BJ (cell line): ENCODE data around the gene KRTAP9-6. TPM values are rescaled to one million over a fixed set of nuclear protein-coding genes. Genes with fewer than 3 reads are reported as not detected.

Source experiments
- CTCF ChIA-PET: fragments of 350-600 bp; formaldehyde crosslinking; extraction: SDS; loops from one replicate; lab custom pipeline; 2021; ENCODE audit warnings: antibody characterized with exemption, inconsistent platforms; lab: Yijun Ruan, JAX
- POLR2A ChIA-PET: fragments of 300-600 bp; sonication (Branson Sonifier 250); formaldehyde crosslinking; extraction: SDS; loops from one replicate; lab custom pipeline; 2021; ENCODE audit warnings: antibody characterized with exemption; lab: Charles Lee
- DNase-seq: peaks from one replicate; pipeline ENCODE4 v3.0.0-alpha.2; 2011; ENCODE audit warnings: low read depth
- H3K27me3 ChIP-seq: 2 replicates; pipeline ENCODE4 v1.6.0; 2011; ENCODE audit warnings: low read length; ENCODE audit not compliant: control insufficient read depth, insufficient read depth
- H3K36me3 ChIP-seq: 2 replicates; pipeline ENCODE4 v1.5.1; 2011; ENCODE audit warnings: low read length; ENCODE audit not compliant: control insufficient read depth, insufficient read depth
- H3K4me3 ChIP-seq: 2 replicates; pipeline ENCODE4 v1.5.1; 2011; ENCODE audit warnings: low read depth, mild to moderate bottlenecking, control low read depth, low read length
- polyA plus RNA-seq: library from polyadenylated mRNA; depleted of rRNA; stranded (reverse); fragments of >200 nt; gene quantifications from 2 replicates; pipeline ENCODE4 v1.2.3, GENCODE V29; 2011
- TF ChIP-seq, protein P1 (sequence below): IDR thresholded peaks from 2 replicates; pipeline ENCODE4 v1.5.1; 2011; ENCODE audit warnings: low read depth, mild to moderate bottlenecking, control low read depth, inconsistent platforms, low read length, moderate library complexity; ENCODE audit not compliant: insufficient read depth

KRTAP9-6 gene
- polyA plus RNA-seq, 1 experiment, result not detected

DNA sequence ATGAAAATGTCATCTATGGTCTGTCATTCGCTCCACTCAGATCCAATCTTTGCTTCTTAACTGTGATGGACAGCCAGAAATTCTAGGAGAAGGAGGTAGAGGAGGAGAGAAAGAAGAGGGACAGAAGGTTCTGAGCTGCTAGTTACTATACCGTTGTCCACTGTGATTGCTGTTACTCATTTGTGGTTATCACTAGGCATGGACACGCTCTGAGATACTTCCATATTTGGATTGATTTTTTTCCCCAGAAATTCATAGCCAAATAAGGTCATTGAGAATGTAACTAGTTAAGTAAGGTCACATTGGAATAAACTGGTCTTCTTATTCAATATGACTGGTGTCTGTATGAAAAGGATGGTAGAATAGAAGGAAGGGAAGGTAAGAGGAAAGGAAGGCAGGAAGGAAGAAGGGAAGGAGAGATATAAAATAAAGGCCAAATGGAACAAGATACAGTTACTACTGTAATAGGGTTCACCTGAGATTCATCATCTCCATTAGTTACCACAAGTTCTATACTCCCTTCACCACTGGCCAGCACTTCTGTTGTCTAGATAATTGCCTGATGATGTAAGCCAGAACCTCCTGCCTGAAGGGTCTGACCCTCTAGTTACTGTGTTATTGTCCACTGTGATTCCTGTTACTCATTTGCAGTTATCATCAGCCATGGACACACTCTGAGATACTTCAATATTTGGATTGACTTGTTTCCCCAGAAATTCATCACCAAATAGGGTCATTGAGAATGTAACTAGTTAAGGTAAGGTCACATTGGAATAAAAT, 13.2 kb downstream of the KRTAP9-6 start:
- POLR2A ChIA-PET, result no interaction called here
- DNase-seq, result no peak
- TF ChIP-seq, protein P1, sequence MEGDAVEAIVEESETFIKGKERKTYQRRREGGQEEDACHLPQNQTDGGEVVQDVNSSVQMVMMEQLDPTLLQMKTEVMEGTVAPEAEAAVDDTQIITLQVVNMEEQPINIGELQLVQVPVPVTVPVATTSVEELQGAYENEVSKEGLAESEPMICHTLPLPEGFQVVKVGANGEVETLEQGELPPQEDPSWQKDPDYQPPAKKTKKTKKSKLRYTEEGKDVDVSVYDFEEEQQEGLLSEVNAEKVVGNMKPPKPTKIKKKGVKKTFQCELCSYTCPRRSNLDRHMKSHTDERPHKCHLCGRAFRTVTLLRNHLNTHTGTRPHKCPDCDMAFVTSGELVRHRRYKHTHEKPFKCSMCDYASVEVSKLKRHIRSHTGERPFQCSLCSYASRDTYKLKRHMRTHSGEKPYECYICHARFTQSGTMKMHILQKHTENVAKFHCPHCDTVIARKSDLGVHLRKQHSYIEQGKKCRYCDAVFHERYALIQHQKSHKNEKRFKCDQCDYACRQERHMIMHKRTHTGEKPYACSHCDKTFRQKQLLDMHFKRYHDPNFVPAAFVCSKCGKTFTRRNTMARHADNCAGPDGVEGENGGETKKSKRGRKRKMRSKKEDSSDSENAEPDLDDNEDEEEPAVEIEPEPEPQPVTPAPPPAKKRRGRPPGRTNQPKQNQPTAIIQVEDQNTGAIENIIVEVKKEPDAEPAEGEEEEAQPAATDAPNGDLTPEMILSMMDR, result no peak
- no peak overlapping the region for H3K4me3 ChIP-seq
- H3K27me3 ChIP-seq, result no peaks in the 10 kb centered on the region
- no peaks in the 10 kb centered on the region for H3K36me3 ChIP-seq
- CTCF ChIA-PET, result interaction anchor here (1.1 kb wide), 1 partner anchor 15 kb away, joined by 3 read pairs; no protein-coding TSS in a partner anchor

DNA sequence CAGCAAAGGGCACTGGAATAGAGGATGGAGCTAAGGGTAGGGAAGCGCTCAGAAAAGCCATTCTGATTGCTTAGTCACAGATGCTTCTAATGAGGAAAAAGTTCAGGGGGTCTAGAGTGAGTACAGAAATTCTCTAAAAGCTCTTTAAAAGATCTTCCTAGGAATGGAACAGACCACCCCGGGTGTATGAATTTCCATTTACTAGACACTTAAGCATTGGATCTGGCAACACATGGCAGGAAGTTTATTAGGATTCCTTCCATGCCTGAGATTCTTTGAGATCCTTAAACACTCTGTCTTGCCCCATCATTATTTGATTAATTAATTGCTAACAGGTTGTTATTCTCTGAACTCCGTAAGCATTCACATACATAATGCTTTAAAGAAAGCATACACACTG, 18.9 kb downstream of the KRTAP9-6 start:
- POLR2A ChIA-PET, result no interaction called here
- CTCF ChIA-PET, result interaction anchor here (0.6 to 1.7 kb wide), 4 partner anchors 38 to 808 kb away, joined by 4 to 7 read pairs (median 4); no protein-coding TSS in a partner anchor
- DNase-seq, result peak; percentile 87

DNA sequence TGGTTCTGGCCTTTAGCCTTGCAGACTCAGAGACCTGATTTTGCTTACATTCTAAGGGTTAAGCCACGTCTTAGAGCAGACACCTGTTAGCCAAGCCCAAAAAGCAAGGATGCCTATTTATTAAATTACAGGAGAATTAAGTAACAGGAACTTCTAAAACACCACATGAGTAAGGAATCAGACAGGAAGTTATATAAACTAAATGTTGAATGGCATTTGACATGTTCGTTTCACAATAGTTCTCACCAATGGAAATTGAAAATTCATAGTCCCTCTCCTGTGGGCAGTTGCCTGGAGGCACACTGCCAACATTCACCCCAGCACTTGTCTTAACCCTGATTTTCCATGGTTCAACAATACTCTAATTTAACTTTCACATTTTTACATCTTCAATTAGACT, 19.4 kb downstream of the KRTAP9-6 start:
- Histone ChIP-seq H3K36me3 (no peaks in the 10 kb centered on the region), H3K27me3 (no peaks in the 10 kb centered on the region), H3K4me3 (no peak overlapping the region)
- ChIA-PET POLR2A (no interaction called here), CTCF (interaction anchor here (1.0 to 1.7 kb wide), 3 partner anchors 38 to 264 kb away, joined by 4 to 5 read pairs (median 4); no protein-coding TSS in a partner anchor)
- TF ChIP-seq, protein P1, result no peak
- peak; percentile 26 for DNase-seq

More for the DNA sequence above, 18.9 kb downstream of the KRTAP9-6 start:
- TF ChIP-seq, protein P1, result no peak
- H3K27me3 ChIP-seq, result no peaks in the 10 kb centered on the region
- H3K4me3 ChIP-seq, result no peak overlapping the region
- no peaks in the 10 kb centered on the region for H3K36me3 ChIP-seq

DNA sequence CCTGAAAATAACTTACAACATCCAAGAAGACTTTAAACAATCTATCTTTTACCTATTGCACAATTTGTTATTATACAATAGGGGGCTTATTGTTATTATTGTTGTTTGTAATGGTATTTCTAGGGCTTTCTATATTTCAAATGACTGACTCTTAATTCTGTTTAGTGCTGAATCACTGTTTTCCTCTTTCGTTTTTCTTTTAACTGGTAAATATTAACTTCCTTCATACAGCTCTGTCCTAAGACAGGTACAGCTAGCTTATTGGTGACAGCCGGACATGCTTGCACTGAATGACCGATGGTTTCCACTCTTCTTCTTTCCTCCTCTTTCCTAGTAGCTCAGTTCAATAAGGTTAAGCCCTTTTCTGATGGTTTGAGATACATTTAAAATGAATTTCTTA, 21.9 kb downstream of the KRTAP9-6 start:
- POLR2A ChIA-PET, result no interaction called here

DNA sequence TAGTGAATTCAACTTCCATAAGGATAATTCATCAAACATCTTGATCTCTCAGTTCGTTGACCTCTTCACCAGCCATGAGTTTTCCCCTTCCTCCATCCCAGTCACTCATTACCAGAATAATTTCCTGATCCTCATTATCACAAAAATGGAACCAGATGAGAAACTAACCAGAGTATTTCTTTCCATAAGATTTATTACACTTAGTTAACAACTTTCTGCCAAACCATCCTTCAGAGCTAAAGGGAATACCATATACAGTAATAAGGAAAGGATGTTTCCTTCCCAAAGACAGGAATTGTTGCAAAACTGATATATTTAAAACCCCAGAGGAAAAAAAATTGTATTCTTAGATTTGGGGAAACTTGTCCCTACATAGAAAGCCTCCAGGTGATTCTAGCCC, 28.8 kb downstream of the KRTAP9-6 start:
- CTCF ChIA-PET, result interaction anchor here (1.6 kb wide), 1 partner anchor 28 kb away, joined by 7 read pairs; no protein-coding TSS in a partner anchor
- Histone ChIP-seq H3K36me3 (no peaks in the 10 kb centered on the region), H3K27me3 (no peaks in the 10 kb centered on the region), H3K4me3 (no peak overlapping the region)
- POLR2A ChIA-PET, result no interaction called here
- DNase-seq, result peak; percentile 9
- TF ChIP-seq, protein P1, result no peak

More for the DNA sequence above, 21.9 kb downstream of the KRTAP9-6 start:
- CTCF ChIA-PET, result interaction anchor here (1.7 kb wide), 1 partner anchor 35 kb away, joined by 5 read pairs; no protein-coding TSS in a partner anchor
- DNase-seq, result no peak
- TF ChIP-seq, protein P1, result no peak
- no peaks in the 10 kb centered on the region for H3K36me3 ChIP-seq
- no peaks in the 10 kb centered on the region for H3K27me3 ChIP-seq
- no peak overlapping the region for H3K4me3 ChIP-seq
